LNCaP clone FGC (cell line): ENCODE measurements around the gene PTTG1IP2.

Experiments
- DNase-seq: peaks from one replicate; pipeline ENCODE4 v3.0.0-alpha.2; 2011; ENCODE audit warnings: low read depth
- H3K4me3 ChIP-seq: 2 replicates; pipeline ENCODE4 v1.5.1; 2011; ENCODE audit warnings: mild to moderate bottlenecking, low read depth, low read length, control low read depth
- TF ChIP-seq, protein P1 (sequence below): IDR thresholded peaks from 2 replicates; pipeline ENCODE4 v1.5.1; 2012; ENCODE audit warnings: mild to moderate bottlenecking; ENCODE audit not compliant: control insufficient read depth, insufficient read depth; ENCODE audit errors: extremely low read depth

PTTG1IP2 gene

DNA sequence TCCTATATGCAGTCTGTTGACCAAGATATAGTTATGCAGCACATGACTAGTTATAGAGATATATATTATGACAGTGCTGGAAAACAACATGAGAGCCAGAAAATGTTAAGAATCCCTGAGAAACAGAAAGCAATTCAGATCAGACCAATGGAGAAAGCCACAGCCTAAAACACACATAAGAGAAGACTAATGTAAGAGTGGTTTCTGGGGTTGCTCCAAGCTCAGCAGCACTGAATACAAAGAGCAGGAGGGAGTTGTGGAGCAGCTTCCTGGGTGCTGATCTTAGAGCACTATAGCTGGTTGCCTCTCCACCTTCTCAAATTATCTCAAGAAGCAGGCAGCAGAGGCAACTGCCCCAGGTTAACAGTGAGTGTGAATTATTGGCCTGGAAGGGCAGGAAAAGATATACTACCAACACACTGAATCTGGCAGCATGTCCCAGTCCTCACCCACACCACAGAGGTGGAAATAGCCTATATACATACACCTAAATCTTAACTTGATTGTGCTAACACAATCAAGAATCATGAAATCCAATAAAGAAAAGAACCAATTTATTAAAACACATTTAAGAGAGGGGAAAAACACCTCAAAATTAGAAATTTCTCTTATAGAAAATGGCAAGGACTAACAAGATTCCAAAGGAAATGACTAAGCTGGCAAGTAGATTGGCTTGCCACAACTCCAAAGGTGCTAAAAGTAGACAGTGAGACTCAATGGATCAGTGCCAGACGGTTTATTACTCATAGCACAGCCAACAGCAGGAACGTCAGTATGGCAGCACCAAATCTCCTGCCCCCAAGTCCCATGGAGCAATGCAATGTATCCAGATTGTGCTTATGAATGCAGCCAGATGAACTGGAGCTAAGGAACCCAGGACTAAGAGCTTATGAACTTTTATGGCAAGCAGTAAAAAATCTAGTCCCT, 5.1 kb downstream of the PTTG1IP2 start:
- TF ChIP-seq, protein P1, sequence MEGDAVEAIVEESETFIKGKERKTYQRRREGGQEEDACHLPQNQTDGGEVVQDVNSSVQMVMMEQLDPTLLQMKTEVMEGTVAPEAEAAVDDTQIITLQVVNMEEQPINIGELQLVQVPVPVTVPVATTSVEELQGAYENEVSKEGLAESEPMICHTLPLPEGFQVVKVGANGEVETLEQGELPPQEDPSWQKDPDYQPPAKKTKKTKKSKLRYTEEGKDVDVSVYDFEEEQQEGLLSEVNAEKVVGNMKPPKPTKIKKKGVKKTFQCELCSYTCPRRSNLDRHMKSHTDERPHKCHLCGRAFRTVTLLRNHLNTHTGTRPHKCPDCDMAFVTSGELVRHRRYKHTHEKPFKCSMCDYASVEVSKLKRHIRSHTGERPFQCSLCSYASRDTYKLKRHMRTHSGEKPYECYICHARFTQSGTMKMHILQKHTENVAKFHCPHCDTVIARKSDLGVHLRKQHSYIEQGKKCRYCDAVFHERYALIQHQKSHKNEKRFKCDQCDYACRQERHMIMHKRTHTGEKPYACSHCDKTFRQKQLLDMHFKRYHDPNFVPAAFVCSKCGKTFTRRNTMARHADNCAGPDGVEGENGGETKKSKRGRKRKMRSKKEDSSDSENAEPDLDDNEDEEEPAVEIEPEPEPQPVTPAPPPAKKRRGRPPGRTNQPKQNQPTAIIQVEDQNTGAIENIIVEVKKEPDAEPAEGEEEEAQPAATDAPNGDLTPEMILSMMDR, result no peak
- H3K4me3 ChIP-seq, result no peak overlapping the region
- no peak for DNase-seq

DNA sequence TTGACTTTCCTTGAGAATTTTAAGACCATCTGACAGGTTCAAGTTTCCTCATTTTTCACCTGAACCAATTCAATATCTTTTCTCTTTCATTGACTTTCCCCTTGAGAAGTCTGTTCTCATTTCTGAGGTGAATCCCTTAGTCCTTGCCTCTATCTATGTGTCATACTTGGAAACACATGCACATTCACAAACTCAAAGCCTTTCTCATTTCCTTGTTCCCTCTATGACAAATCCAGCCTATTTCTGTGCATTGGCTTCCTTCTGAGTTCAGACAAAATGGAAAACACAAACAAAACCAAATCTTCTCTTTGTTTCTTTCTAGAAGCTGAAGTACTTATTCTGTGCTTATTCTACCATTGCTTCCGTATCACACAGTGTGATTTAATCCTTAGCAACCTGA, 13.8 kb downstream of the PTTG1IP2 start:
- H3K4me3 ChIP-seq, result no peak overlapping the region
- no peak for DNase-seq
- TF ChIP-seq, protein P1, result no peak

DNA sequence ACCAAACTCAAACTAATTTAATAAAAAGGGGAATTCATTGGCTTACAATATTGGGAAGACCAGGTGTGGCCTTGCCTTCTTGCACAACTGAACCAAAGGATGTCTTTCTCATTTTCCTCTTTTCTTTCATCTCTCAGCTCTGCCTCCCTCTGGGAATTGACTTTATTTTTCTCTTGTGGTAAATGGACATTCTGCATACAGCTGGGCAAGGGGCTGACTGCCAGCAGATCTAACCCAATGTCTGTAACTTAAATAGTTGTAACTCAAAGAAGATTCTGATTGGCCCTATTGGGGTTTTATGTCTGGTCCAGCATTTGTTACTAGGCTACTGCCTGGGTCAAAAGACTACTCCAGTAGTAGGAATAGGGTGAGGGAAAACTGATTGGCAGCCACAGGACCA, 15.3 kb downstream of the PTTG1IP2 start:
- TF ChIP-seq, protein P1, result no peak
- DNase-seq, result no peak
- H3K4me3 ChIP-seq, result no peak overlapping the region

DNA sequence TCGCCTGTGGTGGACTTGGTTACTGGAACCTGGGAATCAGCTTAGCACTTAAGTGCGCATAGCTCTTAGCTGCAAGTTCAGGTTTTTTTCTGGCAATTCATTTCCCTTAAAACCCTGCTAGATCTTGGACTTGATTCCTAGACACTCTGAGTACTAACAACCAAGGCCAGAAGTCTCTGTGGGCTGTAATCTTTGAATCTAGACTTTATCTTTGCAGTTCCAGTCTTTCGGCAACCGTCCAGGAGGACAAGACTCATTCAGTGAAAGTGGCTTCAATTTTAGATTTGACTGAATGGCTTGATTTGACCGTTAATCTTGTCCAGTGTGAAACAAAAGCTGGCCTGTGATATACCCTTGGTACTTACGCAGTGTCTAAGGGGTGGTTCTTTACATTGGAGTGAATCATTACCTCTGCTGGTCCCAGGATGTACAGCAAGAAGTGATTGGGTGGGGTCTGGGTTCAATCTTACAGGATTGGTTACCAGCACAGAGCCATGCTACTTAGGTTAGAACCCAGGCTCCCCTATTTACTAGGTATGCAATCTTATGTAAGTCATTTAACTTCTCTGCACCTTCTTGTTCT, 16.4 kb downstream of the PTTG1IP2 start:
- no peak for DNase-seq
- TF ChIP-seq, protein P1, result no peak
- no peak overlapping the region for H3K4me3 ChIP-seq

DNA sequence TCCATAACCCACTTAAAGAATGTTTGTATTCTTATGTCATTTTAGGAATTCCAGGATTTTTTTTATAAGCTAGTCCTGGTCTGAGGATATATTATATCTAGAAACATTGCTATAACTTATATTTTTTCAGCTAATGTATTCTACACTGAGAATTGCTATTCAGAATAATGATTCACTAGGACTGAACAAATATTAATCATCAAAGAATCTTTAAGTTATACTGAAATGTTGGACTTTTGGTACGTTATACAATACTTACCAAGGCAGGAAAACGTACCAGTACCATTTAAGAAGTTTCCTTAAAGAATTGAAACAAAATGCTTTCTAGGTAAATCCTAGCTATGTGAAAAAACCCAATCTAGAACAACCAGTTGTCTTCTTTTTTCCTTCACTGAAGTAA, 18.4 kb downstream of the PTTG1IP2 start:
- peak overlapping the region; percentile 25; the same call in 1 of the 2 replicates for H3K4me3 ChIP-seq
- TF ChIP-seq, protein P1, result no peak
- DNase-seq, result no peak

DNA sequence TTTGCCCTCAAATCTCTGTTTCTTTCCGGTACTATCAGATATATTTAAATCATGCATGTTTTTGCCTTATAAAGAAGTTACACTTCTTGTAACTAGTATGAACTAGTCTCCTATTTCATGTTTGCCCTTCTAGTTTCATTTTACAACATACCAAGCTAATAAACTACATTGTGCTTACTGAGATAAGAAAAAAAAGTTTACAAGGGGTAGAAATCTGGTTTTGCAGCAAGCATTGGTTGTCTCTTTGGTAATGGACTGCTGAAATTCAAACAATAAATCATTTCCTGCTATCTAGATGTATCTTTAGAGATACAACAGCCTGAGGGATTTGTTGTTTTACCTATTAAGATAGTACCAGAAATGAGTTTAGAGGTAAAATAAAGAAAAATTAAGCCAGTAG, 18.8 kb downstream of the PTTG1IP2 start:
- TF ChIP-seq, protein P1, result no peak
- peak overlapping the region; percentile 25; the same call in 1 of the 2 replicates for H3K4me3 ChIP-seq
- peak; percentile 94 for DNase-seq
